CD4-positive, alpha-beta memory T cell (primary cell): ENCODE results near the gene FUT8. TPM values are rescaled to one million over a fixed set of nuclear protein-coding genes. Genes with fewer than 3 reads are reported as not detected.
"Not testable (repeated sequence)": the region's sequence is repeated elsewhere in the genome, so short reads cannot be mapped to it uniquely, and the experiment has no call there.

Source experiments
- CTCF ChIA-PET: fragments of 350-600 bp; sonication (Branson Sonifier 250); formaldehyde crosslinking; loops from one replicate; lab custom pipeline; 2021; ENCODE audit warnings: inconsistent platforms; ENCODE audit not compliant: partially characterized antibody; lab: Charles Lee
- POLR2A ChIA-PET: fragments of 350-600 bp; sonication (Branson Sonifier 250); formaldehyde crosslinking; loops from one replicate; lab custom pipeline; 2021; ENCODE audit not compliant: partially characterized antibody; lab: Charles Lee
- DNase-seq, 5 donors: peaks; one replicate each; pipeline versions ENCODE4 v3.0.0 to v3.0.0-alpha.2; 2020 to 2022; ENCODE audit warnings: mixed read lengths in 1 of 5
- H3K27ac ChIP-seq: one replicate; pipeline ENCODE4 v1.7.0; 2013; ENCODE audit warnings: low read depth, low read length
- H3K27me3 ChIP-seq: 2 replicates; pipeline ENCODE4 v1.7.0; 2013; ENCODE audit warnings: mild to moderate bottlenecking, low read length, moderate library complexity; ENCODE audit not compliant: insufficient read depth
- H3K36me3 ChIP-seq: 2 replicates; pipeline ENCODE4 v1.7.0; 2013; ENCODE audit warnings: mild to moderate bottlenecking, low read length, moderate library complexity; ENCODE audit not compliant: insufficient read depth
- H3K4me1 ChIP-seq: 2 replicates; pipeline ENCODE4 v1.7.0; 2013; ENCODE audit warnings: mild to moderate bottlenecking, low read length, moderate library complexity; ENCODE audit not compliant: insufficient read depth
- H3K4me3 ChIP-seq, 2 donors: one replicate each; pipeline ENCODE4 v1.7.0; 2013; ENCODE audit warnings: low read length in 2 of 2, mild to moderate bottlenecking in 1 of 2
- H3K9me3 ChIP-seq, 2 donors: one replicate each; pipeline ENCODE4 v1.7.0; 2013; ENCODE audit warnings: low read length in 2 of 2, control low read depth in 1 of 2; ENCODE audit not compliant: control insufficient read depth in 1 of 2
- H3K27ac Mint-ChIP-seq, 7 donors: one replicate each; pipeline ENCODE4 v1.8.0; 2020 to 2021; ENCODE audit warnings: mixed read lengths in 7 of 7, mild to moderate bottlenecking in 6 of 7, inconsistent platforms in 3 of 7, moderate library complexity in 3 of 7
- H3K27me3 Mint-ChIP-seq, 2 donors: one replicate each; pipeline ENCODE4 v1.8.0; 2020 to 2021; ENCODE audit warnings: mixed read lengths in 2 of 2
- H3K36me3 Mint-ChIP-seq, 2 donors: one replicate each; pipeline ENCODE4 v1.8.0; 2020 to 2021; ENCODE audit warnings: mixed read lengths in 2 of 2, inconsistent platforms in 1 of 2, mild to moderate bottlenecking in 1 of 2
- H3K4me1 Mint-ChIP-seq, 4 donors: one replicate each; pipeline ENCODE4 v1.8.0; 2020 to 2021; ENCODE audit warnings: mixed read lengths in 4 of 4, mild to moderate bottlenecking in 1 of 4
- H3K4me3 Mint-ChIP-seq, 8 donors: one replicate each; pipeline ENCODE4 v1.8.0; 2020 to 2021; ENCODE audit warnings: mixed read lengths in 8 of 8, mild to moderate bottlenecking in 7 of 8, moderate library complexity in 6 of 8, inconsistent platforms in 3 of 8
- H3K9me3 Mint-ChIP-seq, 8 donors: one replicate each; pipeline ENCODE4 v1.8.0; 2020 to 2021; ENCODE audit warnings: mixed read lengths in 8 of 8, mild to moderate bottlenecking in 5 of 8, inconsistent platforms in 3 of 8, moderate library complexity in 1 of 8
- intact Hi-C: fragments of 100-400 bp; cut with micrococcal nuclease; formaldehyde crosslinking; loops from one replicate; pipeline ENCODE4 v1.15.1; 2023
- polyA plus RNA-seq, 2 donors: library from polyadenylated mRNA; unstranded; fragments of 300-500 nt; fragmentation: Illumina TruSeq; gene quantifications; one replicate each; pipeline ENCODE4 v1.2.3, GENCODE V29; 2021
- total RNA-seq, 2 experiments: library from RNA; stranded (reverse); gene quantifications; one replicate each; pipeline ENCODE4 v1.2.3, GENCODE V29; 2021

Gene FUT8
- total and polyA plus RNA-seq, 4 experiments from 2014 or later: 10.6 to 51.0 (median 32.2) TPM

DNA sequence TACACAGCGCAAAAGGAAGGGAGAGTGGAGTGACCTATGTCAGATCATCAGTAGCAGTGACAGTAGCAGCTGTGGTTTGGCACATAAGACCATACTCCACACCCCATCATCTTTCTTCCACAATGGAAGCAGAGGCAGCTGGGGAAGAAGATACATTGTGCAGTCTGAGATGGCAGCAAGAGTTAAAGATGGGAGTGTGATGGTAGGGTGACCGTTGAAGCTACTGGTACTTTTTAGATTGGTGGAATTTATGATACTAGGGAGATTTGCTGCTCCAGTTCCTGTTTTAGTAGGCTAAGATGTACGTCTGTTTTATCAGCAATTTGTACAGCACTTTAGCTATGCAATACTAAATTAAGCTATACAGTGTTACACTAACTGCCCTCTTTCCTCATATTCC is 291.0 kb downstream of the FUT8 start:
- H3K27ac Mint-ChIP-seq: no peak overlapping the region
- no peaks in the 10 kb centered on the region for H3K4me1 ChIP-seq
- ChIA-PET CTCF (interaction anchor here (1.7 kb wide), 1 partner anchor 256 kb away, joined by 6 read pairs; no protein-coding TSS in a partner anchor), POLR2A (no interaction called here)
- H3K36me3 Mint-ChIP-seq: peaks cover 18 to 32% of the 10 kb centered on the region in 2 donors
- H3K4me3 ChIP-seq: no peak overlapping the region
- no peaks in the 10 kb centered on the region for H3K27me3 ChIP-seq
- H3K4me1 Mint-ChIP-seq: peaks cover 6 to 14% (median 10%) of the 10 kb centered on the region in 4 donors
- intact Hi-C loops: no loop called here
- H3K27ac ChIP-seq: no peak overlapping the region
- H3K9me3 ChIP-seq: no peaks in the 10 kb centered on the region
- no peaks in the 10 kb centered on the region for H3K36me3 ChIP-seq
- no peaks in the 10 kb centered on the region for H3K27me3 Mint-ChIP-seq
- H3K9me3 Mint-ChIP-seq: peaks cover 0 to 8% (median 3%) of the 10 kb centered on the region in 8 donors
- no peak overlapping the region for H3K4me3 Mint-ChIP-seq
- DNase-seq: no peak

DNA sequence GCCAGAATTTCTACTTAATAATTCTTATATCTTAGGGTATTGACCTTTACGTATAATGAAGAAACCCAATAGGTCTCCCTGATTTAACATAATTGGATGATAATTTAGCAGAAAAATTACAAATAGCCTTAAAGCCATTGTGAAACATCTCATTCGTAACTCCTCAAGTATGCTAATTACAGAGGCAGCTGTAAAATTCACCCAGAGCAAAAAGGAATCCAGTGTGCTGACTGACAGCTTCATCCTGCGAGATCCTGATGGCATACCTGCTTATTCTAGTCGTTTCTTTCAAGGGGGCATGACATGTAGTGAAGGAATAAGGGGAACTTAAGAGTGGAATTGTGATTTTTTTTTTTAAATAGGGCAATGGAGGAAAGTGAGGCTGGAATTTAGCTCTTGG is 291.5 kb downstream of the FUT8 start:
- intact Hi-C loops: no loop called here
- CTCF ChIA-PET: interaction anchor here (1.7 kb wide), 1 partner anchor 255 kb away, joined by 6 read pairs; no protein-coding TSS in a partner anchor
- DNase-seq: no peak
- H3K27ac Mint-ChIP-seq: no peak overlapping the region
- H3K4me3 ChIP-seq: no peak overlapping the region
- H3K9me3 Mint-ChIP-seq: peaks cover 0 to 8% (median 3%) of the 10 kb centered on the region in 8 donors
- H3K27ac ChIP-seq: no peak overlapping the region
- H3K9me3 ChIP-seq: no peaks in the 10 kb centered on the region
- no peak overlapping the region for H3K4me3 Mint-ChIP-seq
- no peaks in the 10 kb centered on the region for H3K27me3 ChIP-seq
- peaks cover 7 to 17% (median 12%) of the 10 kb centered on the region in 4 donors for H3K4me1 Mint-ChIP-seq
- POLR2A ChIA-PET: no interaction called here
- peaks cover 19 to 32% of the 10 kb centered on the region in 2 donors for H3K36me3 Mint-ChIP-seq
- H3K36me3 ChIP-seq: no peaks in the 10 kb centered on the region
- H3K4me1 ChIP-seq: no peaks in the 10 kb centered on the region
- no peaks in the 10 kb centered on the region for H3K27me3 Mint-ChIP-seq

DNA sequence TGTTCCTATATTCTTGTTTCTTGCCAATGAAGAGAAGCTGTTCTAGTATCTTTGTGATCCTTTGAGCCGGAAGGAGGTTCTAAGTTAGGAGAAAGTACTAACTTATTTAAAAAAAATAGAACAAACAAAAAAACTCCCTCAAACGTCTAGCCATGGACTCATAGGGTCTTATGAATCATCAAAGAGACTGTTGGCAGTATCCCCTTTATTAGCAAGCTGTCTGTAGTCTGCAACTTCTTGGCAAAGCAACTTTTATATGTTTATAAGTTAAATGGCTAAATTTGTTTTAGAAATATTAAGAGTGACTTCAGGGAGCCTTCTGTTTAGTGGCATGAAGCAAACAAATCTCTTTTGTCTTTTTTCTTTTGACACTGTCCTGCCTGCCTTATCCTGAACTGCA is 291.9 kb downstream of the FUT8 start:
- Mint-ChIP-seq H3K27ac (no peak overlapping the region), H3K27me3 (no peaks in the 10 kb centered on the region), H3K4me1 (peaks cover 5 to 21% (median 16%) of the 10 kb centered on the region in 4 donors), H3K36me3 (peaks cover 19 to 32% of the 10 kb centered on the region in 2 donors), H3K4me3 (no peak overlapping the region), H3K9me3 (peaks cover 0 to 8% (median 3%) of the 10 kb centered on the region in 8 donors)
- no peak for DNase-seq
- CTCF ChIA-PET: interaction anchor here (1.0 to 1.7 kb wide), 2 partner anchors 157 to 255 kb away, joined by 3 to 6 read pairs; no protein-coding TSS in a partner anchor
- POLR2A ChIA-PET: no interaction called here
- Histone ChIP-seq H3K4me1 (no peaks in the 10 kb centered on the region), H3K36me3 (no peaks in the 10 kb centered on the region), H3K9me3 (no peaks in the 10 kb centered on the region), H3K27me3 (no peaks in the 10 kb centered on the region), H3K4me3 (no peak overlapping the region), H3K27ac (no peak overlapping the region)
- intact Hi-C loops: no loop called here

DNA sequence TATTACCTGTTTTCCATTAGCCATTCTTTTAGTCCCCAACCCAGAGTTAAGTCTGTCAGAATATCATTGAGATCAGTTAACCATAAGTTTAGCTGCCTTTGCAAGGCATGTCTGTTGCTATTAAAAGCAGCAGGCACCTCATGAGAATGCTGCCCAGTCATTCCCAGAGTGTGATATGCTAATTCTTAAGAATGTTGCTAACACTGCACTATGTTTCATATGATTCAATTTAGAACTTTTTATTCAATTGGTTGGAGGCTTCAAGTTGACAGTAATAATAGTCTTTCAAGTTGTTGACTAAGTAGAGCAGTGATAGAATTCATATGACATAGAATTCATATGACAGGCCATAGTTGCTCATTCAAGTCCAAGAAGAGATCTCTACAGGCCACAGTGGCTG is 292.3 kb downstream of the FUT8 start:
- DNase-seq: no peak
- intact Hi-C loops: no loop called here
- H3K36me3 Mint-ChIP-seq: peaks cover 16 to 32% of the 10 kb centered on the region in 2 donors
- no peak overlapping the region for H3K27ac Mint-ChIP-seq
- Histone ChIP-seq H3K27me3 (no peaks in the 10 kb centered on the region), H3K27ac (no peak overlapping the region), H3K4me3 (no peak overlapping the region), H3K9me3 (no peaks in the 10 kb centered on the region), H3K4me1 (no peaks in the 10 kb centered on the region), H3K36me3 (no peaks in the 10 kb centered on the region)
- no peak overlapping the region for H3K4me3 Mint-ChIP-seq
- H3K9me3 Mint-ChIP-seq: peaks cover 0 to 8% (median 3%) of the 10 kb centered on the region in 8 donors
- no peaks in the 10 kb centered on the region for H3K27me3 Mint-ChIP-seq
- ChIA-PET CTCF (interaction anchor here (1.0 kb wide), 2 partner anchors 156 to 256 kb away, joined by 3 read pairs; no protein-coding TSS in a partner anchor), POLR2A (no interaction called here)
- H3K4me1 Mint-ChIP-seq: peaks cover 5 to 25% (median 19%) of the 10 kb centered on the region in 4 donors

DNA sequence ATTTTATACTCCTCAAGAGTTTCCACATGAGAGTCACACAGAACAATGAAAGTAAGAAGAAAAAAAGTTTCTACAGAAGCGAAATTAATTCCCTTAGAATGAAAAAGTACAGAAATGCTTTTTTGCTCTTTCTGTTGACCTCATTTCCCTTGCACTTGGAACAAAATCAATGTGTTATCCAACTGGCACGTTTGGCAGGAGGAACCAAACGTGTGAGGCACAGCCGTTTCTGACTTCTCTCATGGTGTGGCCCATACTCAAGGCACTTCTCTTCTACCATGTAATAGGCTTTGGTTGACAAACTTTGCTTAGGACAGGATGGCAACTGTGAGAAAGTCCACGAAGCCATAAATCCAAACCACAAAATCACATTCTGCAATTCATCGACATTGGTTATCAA is 297.0 kb downstream of the FUT8 start:
- peak overlapping the region in 4 of 7 donors; percentile 29 to 62 (median 57) for H3K27ac Mint-ChIP-seq
- peaks cover 15 to 46% of the 10 kb centered on the region in 2 donors for H3K36me3 Mint-ChIP-seq
- CTCF ChIA-PET: no interaction called here
- Histone ChIP-seq H3K27ac (no peak overlapping the region), H3K4me1 (no peaks in the 10 kb centered on the region), H3K27me3 (no peaks in the 10 kb centered on the region), H3K9me3 (no peaks in the 10 kb centered on the region), H3K36me3 (no peaks in the 10 kb centered on the region), H3K4me3 (no peak overlapping the region)
- POLR2A ChIA-PET: no interaction called here
- DNase-seq: no peak
- no peaks in the 10 kb centered on the region for H3K27me3 Mint-ChIP-seq
- peaks cover 2 to 16% (median 10%) of the 10 kb centered on the region in 8 donors for H3K9me3 Mint-ChIP-seq
- H3K4me3 Mint-ChIP-seq: peak overlapping the region in 1 of 8 donors; percentile 20
- peaks cover 9 to 30% (median 27%) of the 10 kb centered on the region in 4 donors for H3K4me1 Mint-ChIP-seq
- intact Hi-C loops: no loop called here

DNA sequence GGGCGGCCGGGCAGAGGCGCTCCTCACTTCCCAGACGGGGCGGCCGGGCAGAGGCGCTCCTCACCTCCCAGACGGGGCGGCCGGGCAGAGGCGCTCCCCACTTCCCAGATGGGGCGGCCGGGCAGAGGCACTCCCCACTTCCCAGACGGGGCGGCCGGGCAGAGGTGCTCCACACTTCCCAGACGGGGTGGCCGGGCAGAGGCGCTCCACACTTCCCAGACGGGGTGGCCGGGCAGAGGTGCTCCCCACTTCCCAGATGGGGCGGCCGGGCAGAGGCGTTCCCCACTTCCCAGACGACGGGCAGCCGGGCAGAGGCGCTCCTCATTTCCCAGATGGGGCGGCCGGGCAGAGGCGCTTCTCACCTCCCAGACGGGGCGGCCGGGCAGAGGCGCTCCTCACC is 304.3 kb downstream of the FUT8 start:
- H3K9me3 ChIP-seq, CTCF ChIA-PET, DNase-seq, H3K36me3 ChIP-seq, H3K4me3 Mint-ChIP-seq, H3K27me3 Mint-ChIP-seq, H3K27ac ChIP-seq, H3K27ac Mint-ChIP-seq, H3K4me3 ChIP-seq, H3K27me3 ChIP-seq, intact Hi-C loops, H3K4me1 ChIP-seq, POLR2A ChIA-PET: not testable (repeated sequence)
- H3K4me1 Mint-ChIP-seq: peaks cover 8 to 28% (median 16%) of the 10 kb centered on the region in 4 donors
- H3K9me3 Mint-ChIP-seq: peaks cover 2 to 38% (median 25%) of the 10 kb centered on the region in 8 donors
- H3K36me3 Mint-ChIP-seq: peaks cover 29 to 52% of the 10 kb centered on the region in 2 donors

DNA sequence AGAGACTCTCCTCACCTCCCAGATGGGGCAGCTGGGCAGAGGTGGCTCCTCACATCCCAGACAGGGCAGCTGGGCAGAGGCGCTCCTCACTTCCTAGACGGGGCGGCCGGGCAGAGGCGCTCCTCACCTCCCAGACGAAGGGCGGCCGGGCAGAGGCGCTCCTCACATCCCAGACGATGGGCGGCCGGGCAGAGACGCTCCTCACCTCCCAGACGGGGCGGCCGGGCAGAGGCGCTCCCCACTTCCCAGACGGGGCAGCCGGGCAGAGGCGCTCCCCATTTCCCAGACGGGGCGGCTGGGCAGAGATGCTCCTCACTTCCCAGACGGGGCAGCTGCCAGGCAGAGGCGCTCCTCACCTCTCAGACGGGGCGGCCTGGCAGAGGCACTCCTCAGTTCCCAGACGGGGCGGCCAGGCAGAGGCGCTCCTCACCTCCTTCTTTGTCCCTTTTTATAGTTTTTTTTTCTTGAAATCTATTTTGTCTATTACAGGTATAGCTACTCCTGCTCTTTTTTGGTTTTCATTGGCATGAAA is 304.9 kb downstream of the FUT8 start:
- H3K36me3 ChIP-seq, H3K27ac Mint-ChIP-seq, H3K4me1 ChIP-seq, intact Hi-C loops, DNase-seq, POLR2A ChIA-PET, H3K4me3 Mint-ChIP-seq, H3K27me3 ChIP-seq, H3K9me3 ChIP-seq, CTCF ChIA-PET, H3K4me3 ChIP-seq, H3K27me3 Mint-ChIP-seq, H3K27ac ChIP-seq: not testable (repeated sequence)
- Mint-ChIP-seq H3K4me1 (peaks cover 9 to 32% (median 20%) of the 10 kb centered on the region in 4 donors), H3K9me3 (peaks cover 2 to 38% (median 25%) of the 10 kb centered on the region in 8 donors), H3K36me3 (peaks cover 33 to 58% of the 10 kb centered on the region in 2 donors)
